H1 (cell line): ENCODE results near the gene SLC5A11. TPM values are rescaled to one million over a fixed set of nuclear protein-coding genes. Genes with fewer than 3 reads are reported as not detected.

Experiments used
- CTCF ChIA-PET: fragments of 300-600 bp; sonication (Branson Sonifier 250); formaldehyde crosslinking; loops from one replicate; lab custom pipeline; 2021; ENCODE audit not compliant: partially characterized antibody; lab: Charles Lee
- POLR2A ChIA-PET: fragments of 300-600 bp; sonication (Branson Sonifier 250); formaldehyde crosslinking; loops from one replicate; lab custom pipeline; 2021; ENCODE audit warnings: inconsistent platforms; ENCODE audit not compliant: partially characterized antibody; lab: Charles Lee
- DNase-seq, 2 experiments: peaks; one replicate each; pipeline versions ENCODE4 v3.0.0 to v3.0.0-alpha.2; 2010 to 2022; ENCODE audit warnings: low spot score in 2 of 2, low read depth in 1 of 2, mixed read lengths in 1 of 2
- FAIRE-seq: peaks from 2 replicates; lab custom pipeline; 2011; peaks lifted over from hg19 to GRCh38; lab: Jason Lieb, UNC
- H2AFZ ChIP-seq: 2 replicates; pipeline ENCODE4 v1.8.1; 2012; ENCODE audit warnings: low read length, inconsistent platforms
- H2AK5ac ChIP-seq: 2 replicates; pipeline ENCODE4 v1.6.1; 2013; ENCODE audit warnings: low read depth, low read length
- H2BK120ac ChIP-seq: replicated peaks from 2 replicates; pipeline ENCODE3; 2013; ENCODE audit warnings: low read depth, low read length, inconsistent platforms
- H2BK12ac ChIP-seq: 2 replicates; pipeline ENCODE4 v1.6.1; 2013; ENCODE audit warnings: low read depth, low read length
- H2BK15ac ChIP-seq: 2 replicates; pipeline ENCODE4 v1.6.1; 2013; ENCODE audit warnings: low read length
- H2BK20ac ChIP-seq: 2 replicates; pipeline ENCODE4 v1.6.1; 2013; ENCODE audit warnings: low read length
- H2BK5ac ChIP-seq: 2 replicates; pipeline ENCODE4 v1.6.1; 2013; ENCODE audit warnings: low read depth, low read length
- H3K14ac ChIP-seq: 2 replicates; pipeline ENCODE4 v1.6.1; 2013; ENCODE audit warnings: inconsistent platforms; ENCODE audit not compliant: insufficient read length
- H3K18ac ChIP-seq: 2 replicates; pipeline ENCODE4 v1.6.1; 2013; ENCODE audit warnings: low read length; ENCODE audit errors: extremely low read depth
- H3K23ac ChIP-seq: 2 replicates; pipeline ENCODE4 v1.6.1; 2013; ENCODE audit warnings: inconsistent platforms; ENCODE audit not compliant: insufficient read length
- H3K23me2 ChIP-seq: 2 replicates; pipeline ENCODE4 v1.6.1; 2013; ENCODE audit warnings: low read depth, low read length
- H3K27ac ChIP-seq: 2 replicates; pipeline ENCODE4 v1.6.1; 2011; ENCODE audit warnings: low read depth, low read length, inconsistent platforms
- H3K27me3 ChIP-seq, 4 experiments: replicated peaks in 1 of 4; 1 replicate in 1 of 4; 2 replicates in 3 of 4; pipeline versions ENCODE4 v1.6.1 to v1.8.1; 2011 to 2013; ENCODE audit warnings: low read length in 3 of 4, mild to moderate bottlenecking in 3 of 4, inconsistent platforms in 2 of 4, mixed read lengths in 2 of 4, moderate library complexity in 1 of 4; ENCODE audit not compliant: control insufficient read depth in 3 of 4, insufficient read depth in 3 of 4; ENCODE audit errors: extremely low read depth in 1 of 4
- H3K36me3 ChIP-seq, 4 experiments: 2 replicates each; pipeline versions ENCODE4 v1.6.1 to v1.8.1; 2011 to 2013; ENCODE audit warnings: mild to moderate bottlenecking in 4 of 4, low read length in 3 of 4, moderate library complexity in 2 of 4, control low read depth in 1 of 4, inconsistent platforms in 1 of 4; ENCODE audit not compliant: insufficient read depth in 4 of 4, control insufficient read depth in 2 of 4
- H3K4ac ChIP-seq: replicated peaks from 2 replicates; pipeline ENCODE3; 2013; ENCODE audit warnings: low read length, low read depth, mixed read lengths, inconsistent platforms; ENCODE audit not compliant: insufficient read length
- H3K4me1 ChIP-seq, 4 experiments: replicated peaks in 1 of 4; 1 replicate in 1 of 4; 2 replicates in 3 of 4; pipeline versions ENCODE4 v1.6.1 to v1.8.1; 2011 to 2013; ENCODE audit warnings: low read length in 3 of 4, inconsistent platforms in 2 of 4, mixed read lengths in 1 of 4; ENCODE audit not compliant: insufficient read depth in 4 of 4, control insufficient read depth in 3 of 4
- H3K4me2 ChIP-seq, 2 experiments: 2 replicates each; pipeline versions ENCODE4 v1.6.1 to v1.8.1; 2011 to 2013; ENCODE audit warnings: low read depth in 2 of 2, low read length in 2 of 2, control low read depth in 1 of 2, inconsistent platforms in 1 of 2, mild to moderate bottlenecking in 1 of 2; ENCODE audit not compliant: insufficient read depth in 1 of 2
- H3K4me3 ChIP-seq, 4 experiments: fragments of 200-600, 300-600 bp in 1 of 4; sonication (generic), shearing (Covaris generic), sonication (Bioruptor Twin) in 1 of 4; 2 replicates each; pipeline versions ENCODE4 v1.5.1 to v1.8.1; 2011 to 2016; ENCODE audit warnings: low read length in 4 of 4, low read depth in 3 of 4, control low read depth in 2 of 4, inconsistent platforms in 2 of 4, mild to moderate bottlenecking in 2 of 4, mixed read lengths in 1 of 4, moderate library complexity in 1 of 4; ENCODE audit not compliant: insufficient read depth in 2 of 4; ENCODE audit errors: extremely low read depth in 1 of 4
- H3K56ac ChIP-seq: replicated peaks from 2 replicates; pipeline ENCODE3; 2013; ENCODE audit warnings: low read depth, mild to moderate bottlenecking, mixed read lengths, low read length, inconsistent platforms; ENCODE audit not compliant: insufficient read length
- H3K79me1 ChIP-seq: 2 replicates; pipeline ENCODE4 v1.6.1; 2013; ENCODE audit warnings: low read depth, low read length, control low read depth
- H3K79me2 ChIP-seq, 2 experiments: 2 replicates each; pipeline versions ENCODE4 v1.6.1 to v1.8.1; 2012 to 2013; ENCODE audit warnings: low read length in 2 of 2, mild to moderate bottlenecking in 2 of 2, inconsistent platforms in 1 of 2; ENCODE audit not compliant: insufficient read depth in 2 of 2, control insufficient read depth in 1 of 2
- H3K9ac ChIP-seq, 4 experiments: replicated peaks in 1 of 4; 1 replicate in 1 of 4; 2 replicates in 3 of 4; pipeline versions ENCODE4 v1.6.1 to v1.8.1; 2011 to 2013; ENCODE audit warnings: low read depth in 3 of 4, low read length in 3 of 4, control low read depth in 2 of 4, mild to moderate bottlenecking in 2 of 4, moderate library complexity in 2 of 4, inconsistent platforms in 1 of 4; ENCODE audit errors: extremely low read depth in 1 of 4
- H3K9me3 ChIP-seq, 2 experiments: 2 replicates each; pipeline versions ENCODE4 v1.6.1 to v1.8.1; 2012 to 2013; ENCODE audit warnings: mild to moderate bottlenecking in 2 of 2, moderate library complexity in 2 of 2, control low read depth in 1 of 2, inconsistent platforms in 1 of 2, low read depth in 1 of 2, low read length in 1 of 2, mixed read lengths in 1 of 2; ENCODE audit not compliant: insufficient read depth in 2 of 2
- H4K20me1 ChIP-seq, 2 experiments: replicated peaks in 1 of 2; 2 replicates each; pipeline versions ENCODE3 to v1.8.1; 2011 to 2013; ENCODE audit warnings: inconsistent platforms in 2 of 2, low read length in 2 of 2, mild to moderate bottlenecking in 1 of 2; ENCODE audit not compliant: insufficient read depth in 2 of 2, control insufficient read depth in 1 of 2
- H4K5ac ChIP-seq: 2 replicates; pipeline ENCODE4 v1.6.1; 2013; ENCODE audit warnings: low read length, low read depth, mixed read lengths, inconsistent platforms; ENCODE audit not compliant: insufficient read length
- H4K8ac ChIP-seq: 2 replicates; pipeline ENCODE4 v1.8.0; 2013; ENCODE audit warnings: mild to moderate bottlenecking, moderate library complexity, low read length, inconsistent platforms; ENCODE audit not compliant: insufficient read depth; ENCODE audit errors: extremely low read depth
- H4K91ac ChIP-seq: replicated peaks from 2 replicates; pipeline ENCODE3; 2013; ENCODE audit warnings: low read length, mixed read lengths, inconsistent platforms; ENCODE audit not compliant: insufficient read length
- EZH2 ChIP-seq: fragments of 200-600 bp; sonication (generic); IDR thresholded peaks from 2 replicates; pipeline ENCODE4 v1.7.1; 2012; ENCODE audit warnings: low read depth, mild to moderate bottlenecking, moderate library complexity, low read length, inconsistent platforms; ENCODE audit not compliant: severe bottlenecking
- JUN ChIP-seq: IDR thresholded peaks from 2 replicates; pipeline ENCODE4 v1.6.1; 2011; ENCODE audit warnings: low read depth, mild to moderate bottlenecking, improper control_type of control experiment, low read length
- NRF1 ChIP-seq: IDR thresholded peaks from 2 replicates; pipeline ENCODE4 v1.6.1; 2011; ENCODE audit warnings: mild to moderate bottlenecking, low read depth, low read length, improper control_type of control experiment
- RAD21 ChIP-seq, 2 experiments: IDR thresholded peaks in 1 of 2; conservative IDR thresholded peaks in 1 of 2; 2 replicates each; pipeline ENCODE4 v1.6.1; 2011; ENCODE audit warnings: low read depth in 2 of 2, low read length in 2 of 2, improper control_type of control experiment in 1 of 2, inconsistent platforms in 1 of 2, mild to moderate bottlenecking in 1 of 2, moderate library complexity in 1 of 2
- SAP30 ChIP-seq: fragments of 300-600 bp; sonication (generic); IDR thresholded peaks from 2 replicates; pipeline ENCODE4 v1.7.1; 2012; ENCODE audit warnings: low read length, moderate library complexity, mild to moderate bottlenecking, inconsistent platforms; ENCODE audit not compliant: insufficient read depth, insufficient replicate concordance
- WGBS, 2 experiments: shearing (Covaris generic) in 1 of 2; methylation state at CpG; one replicate each; pipeline versions ENCODE4 v1.1.6 to v1.1.7; 2013 to 2015; ENCODE audit warnings: low lambda C conversion rate in 2 of 2, mixed read lengths in 2 of 2, inconsistent platforms in 1 of 2, low coverage in 1 of 2, missing lambda C conversion rate in 1 of 2; ENCODE audit not compliant: insufficient replicate concordance in 2 of 2, insufficient coverage in 1 of 2, insufficient read length in 1 of 2; ENCODE audit errors: extremely low coverage in 1 of 2, missing lambda C conversion rate in 1 of 2; 5-methylcytosine and 5-hydroxymethylcytosine counted together
- polyA plus RNA-seq, 7 experiments: library from polyadenylated mRNA; depleted of rRNA in 3 of 7; stranded (reverse) in 5 of 7; unstranded in 2 of 7; fragments of >200 nt in 5 of 7; fragments of 200-250 nt in 2 of 7; gene quantifications; 1 replicate in 5 of 7; 2 replicates in 1 of 7; 4 replicates in 1 of 7; pipeline versions ENCODE4 v1.2.1 to v1.2.3, GENCODE V29; 2011 to 2013; ENCODE audit warnings: missing spikeins in 2 of 7, mixed read lengths in 2 of 7
- total RNA-seq: library from RNA; stranded (reverse); fragmentation: NEBNext Ultra II Directional; extraction: Animal tissue kit (Norgen Biotek cat#: 25700); gene quantifications from 2 replicates; pipeline ENCODE4 v1.2.1, GENCODE V29; 2021
- TF ChIP-seq, protein P1 (sequence below): IDR thresholded peaks from 2 replicates; pipeline ENCODE4 v1.6.1; 2012; ENCODE audit warnings: inconsistent platforms
- TF ChIP-seq, protein P2 (sequence below): IDR thresholded peaks from 2 replicates; pipeline ENCODE4 v1.6.1; 2011; ENCODE audit warnings: low read length, improper control_type of control experiment

SLC5A11 gene
- total and polyA plus RNA-seq, 2 of the 8 experiments (the other 6 are each of a cell fraction or from before 2014, with no cell fraction given) = 0.26 to 0.59 TPM

DNA sequence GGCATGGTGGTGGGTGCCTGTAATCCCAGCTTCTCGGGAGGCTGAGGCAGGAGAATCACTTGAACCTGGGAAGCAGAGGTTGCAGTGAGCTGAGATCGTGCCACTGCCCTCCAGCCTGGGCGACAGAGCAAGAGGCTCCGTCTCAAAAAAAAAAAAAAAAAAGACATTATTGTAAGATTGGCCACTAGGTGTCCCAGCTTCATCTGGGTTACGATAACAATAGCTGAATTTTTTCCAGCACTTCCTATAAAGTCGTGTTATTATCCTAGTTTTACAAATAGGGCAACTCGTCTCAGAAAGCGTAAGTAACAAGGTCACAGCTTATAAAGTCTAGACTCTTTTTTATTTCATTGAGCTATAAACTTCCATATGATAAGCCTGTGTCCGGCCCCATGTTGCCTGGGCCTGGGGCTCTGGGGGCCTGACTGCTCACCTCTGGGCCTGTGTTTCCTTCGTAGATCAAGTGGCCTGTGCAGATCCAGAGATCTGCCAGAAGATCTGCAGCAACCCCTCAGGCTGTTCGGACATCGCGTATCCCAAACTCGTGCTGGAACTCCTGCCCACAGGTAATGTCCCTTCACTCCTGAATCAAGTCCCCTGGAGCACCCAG, 60.5 kb downstream of the SLC5A11 start:
- ChIA-PET CTCF (interaction anchor here (0.5 to 3.9 kb wide), 24 partner anchors 9 to 1244 kb away, joined by 3 to 15 read pairs (median 4); partner anchors contain the start of gene SLC5A11), POLR2A (interaction anchor here (0.7 kb wide), 1 partner anchor 124 kb away, joined by 3 read pairs; no protein-coding TSS in a partner anchor)
- no peak overlapping the region for H2BK120ac ChIP-seq
- H4K20me1 ChIP-seq = no peaks in the 10 kb centered on the region
- FAIRE-seq = no peak
- no peaks in the 10 kb centered on the region for H3K36me3 ChIP-seq
- no peak overlapping the region for H3K14ac ChIP-seq
- no peaks in the 10 kb centered on the region for H3K9me3 ChIP-seq
- H2AK5ac ChIP-seq = no peak overlapping the region
- no peak overlapping the region for H4K5ac ChIP-seq
- no peaks in the 10 kb centered on the region for H3K79me2 ChIP-seq
- no peak overlapping the region for H3K4me2 ChIP-seq
- H3K18ac ChIP-seq = no peak overlapping the region
- H3K23ac ChIP-seq = no peak overlapping the region
- no peak overlapping the region for H3K4me3 ChIP-seq
- H2AFZ ChIP-seq = no peak overlapping the region
- no peaks in the 10 kb centered on the region for H3K79me1 ChIP-seq
- DNase-seq = no peak
- H3K4ac ChIP-seq = no peak overlapping the region
- H2BK20ac ChIP-seq = no peak overlapping the region
- H2BK5ac ChIP-seq = no peak overlapping the region
- no peak overlapping the region for H4K8ac ChIP-seq
- H2BK12ac ChIP-seq = no peak overlapping the region
- WGBS, 2 experiments = 81% methylated on average over 14 of the region's 14 CpGs; no CpG with 5 or more reads in 1 of the 2 experiments
- H3K27me3 ChIP-seq = no peaks in the 10 kb centered on the region; a peak in 1 of 7 replicates
- no peak overlapping the region for H3K9ac ChIP-seq
- H3K23me2 ChIP-seq = no peaks in the 10 kb centered on the region; the same call in 1 of the 2 replicates
- H4K91ac ChIP-seq = no peak overlapping the region
- H3K56ac ChIP-seq = no peak overlapping the region
- H3K4me1 ChIP-seq = no peaks in the 10 kb centered on the region
- no peak overlapping the region for H3K27ac ChIP-seq
- no peak overlapping the region for H2BK15ac ChIP-seq
- peak; percentile 15 to 35; a peak in 2 of 4 replicates for TF ChIP-seq RAD21 (IDR thresholded peaks at IDR 0.05 in 1 of 2, conservative IDR thresholded peaks at IDR 0.05 in 1 of 2; ENCODE audit: low read depth in 2 of 2, low read length in 2 of 2)
- no peak for TF ChIP-seq JUN
- TF ChIP-seq NRF1 = no peak
- TF ChIP-seq, protein P1, sequence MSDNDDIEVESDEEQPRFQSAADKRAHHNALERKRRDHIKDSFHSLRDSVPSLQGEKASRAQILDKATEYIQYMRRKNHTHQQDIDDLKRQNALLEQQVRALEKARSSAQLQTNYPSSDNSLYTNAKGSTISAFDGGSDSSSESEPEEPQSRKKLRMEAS = no peak
- no peak for TF ChIP-seq EZH2
- TF ChIP-seq SAP30 = no peak
- TF ChIP-seq, protein P2, sequence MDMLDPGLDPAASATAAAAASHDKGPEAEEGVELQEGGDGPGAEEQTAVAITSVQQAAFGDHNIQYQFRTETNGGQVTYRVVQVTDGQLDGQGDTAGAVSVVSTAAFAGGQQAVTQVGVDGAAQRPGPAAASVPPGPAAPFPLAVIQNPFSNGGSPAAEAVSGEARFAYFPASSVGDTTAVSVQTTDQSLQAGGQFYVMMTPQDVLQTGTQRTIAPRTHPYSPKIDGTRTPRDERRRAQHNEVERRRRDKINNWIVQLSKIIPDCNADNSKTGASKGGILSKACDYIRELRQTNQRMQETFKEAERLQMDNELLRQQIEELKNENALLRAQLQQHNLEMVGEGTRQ = no peak
